NCI-H226 (cell line): Measurements from ENCODE around the gene POU2AF3.
A peak's percentile ranks its signal among the peaks of the same experiment; 100 is the strongest.
"Not testable (repeated sequence)": the region's sequence is repeated elsewhere in the genome, so short reads cannot be mapped to it uniquely, and the experiment has no call there.

Source experiments
- DNase-seq: peaks from one replicate; pipeline ENCODE4 v3.0.0-alpha.2; 2015

POU2AF3 gene

DNA sequence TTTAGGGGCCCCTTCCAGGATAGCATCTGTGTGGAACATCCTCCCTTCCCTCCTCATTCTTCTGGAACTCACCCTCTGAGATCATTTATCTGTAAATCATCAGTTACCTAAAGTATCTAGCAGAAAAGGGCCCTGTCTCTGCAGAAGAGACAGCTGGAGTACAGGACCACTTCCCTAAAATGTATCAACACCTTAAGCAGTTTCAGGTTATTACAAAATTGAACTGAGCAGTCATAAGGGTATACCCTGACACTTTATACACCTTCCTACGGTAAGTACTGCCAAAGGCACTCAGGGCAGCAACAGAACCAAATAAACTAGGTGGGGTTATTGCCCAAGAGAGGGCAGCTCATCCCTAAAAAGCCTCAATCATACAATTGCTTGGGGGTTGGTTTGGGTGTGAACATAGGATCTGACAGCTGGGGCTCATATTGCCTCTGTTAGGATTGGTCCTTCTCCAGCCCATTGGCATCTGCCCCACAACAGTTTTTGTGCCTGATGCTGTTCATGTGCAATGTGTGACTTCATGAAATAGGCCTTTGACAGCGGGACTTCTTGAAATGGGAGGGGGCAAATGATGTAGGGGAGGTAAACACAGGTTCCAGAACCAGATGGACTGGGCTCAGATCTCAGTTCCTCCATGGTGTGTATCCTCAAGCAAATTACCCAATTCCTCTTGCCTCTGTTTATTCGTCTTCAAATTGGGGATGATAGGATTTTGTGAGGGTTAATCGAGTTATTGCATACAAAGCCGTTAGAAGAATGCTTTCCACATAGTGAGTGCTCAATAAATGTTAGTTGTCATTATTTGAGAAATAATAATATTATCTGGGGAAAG, 2.9 kb downstream of the POU2AF3 start:
- DNase-seq: no peak

DNA sequence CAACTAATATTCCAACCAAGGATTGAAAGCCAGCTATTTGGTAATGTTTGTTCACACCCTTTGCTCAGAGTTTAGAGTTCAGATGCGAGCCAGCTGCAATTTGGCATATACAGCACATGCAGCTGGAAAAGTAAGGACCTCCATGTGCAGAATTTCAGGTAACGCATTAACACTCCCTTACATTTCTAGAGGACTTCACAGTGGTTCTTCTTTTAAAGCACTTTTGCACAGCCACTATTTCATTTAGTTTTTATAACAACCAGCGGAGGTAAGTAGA, 3.4 kb downstream of the POU2AF3 start:
- no peak for DNase-seq

DNA sequence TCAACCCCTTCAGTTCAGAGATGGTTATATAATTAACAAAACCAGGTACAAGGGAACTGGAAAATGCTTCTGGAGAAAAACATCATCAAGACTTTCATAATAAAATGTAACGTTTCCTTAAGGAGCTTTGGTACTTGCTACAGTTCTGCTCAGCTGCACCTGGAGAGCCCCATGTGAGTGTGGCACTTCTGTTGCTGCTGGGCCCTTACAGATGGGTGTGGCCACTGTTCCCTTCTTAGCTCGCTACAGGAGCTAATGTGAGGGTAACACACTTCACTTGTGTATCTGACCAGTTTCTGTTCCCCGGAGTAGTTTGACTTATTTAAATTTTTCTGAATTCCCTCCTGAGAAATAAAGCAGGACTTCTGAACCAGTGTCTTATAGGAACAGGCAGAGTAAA, 4.0 kb downstream of the POU2AF3 start:
- DNase-seq: no peak

DNA sequence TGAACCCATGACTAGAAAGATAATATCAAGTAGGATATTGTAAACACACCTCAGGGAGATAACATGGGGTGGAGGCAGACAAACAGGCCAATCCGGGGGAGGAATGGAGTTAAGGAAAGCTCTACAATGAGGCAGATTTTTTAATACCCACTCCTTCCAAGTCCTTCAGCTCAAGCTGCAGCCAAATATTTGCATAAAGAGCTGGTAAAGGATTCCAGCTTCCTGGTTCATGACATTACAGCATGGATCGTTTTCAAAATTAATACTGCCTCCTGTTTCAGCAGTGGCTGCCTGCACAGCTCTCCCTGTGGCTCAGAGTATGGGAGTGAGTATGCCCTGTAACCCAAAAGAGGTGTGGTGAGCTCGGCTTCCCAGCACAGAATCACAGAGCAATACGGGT, 5.1 kb downstream of the POU2AF3 start:
- DNase-seq: peak; percentile 7

DNA sequence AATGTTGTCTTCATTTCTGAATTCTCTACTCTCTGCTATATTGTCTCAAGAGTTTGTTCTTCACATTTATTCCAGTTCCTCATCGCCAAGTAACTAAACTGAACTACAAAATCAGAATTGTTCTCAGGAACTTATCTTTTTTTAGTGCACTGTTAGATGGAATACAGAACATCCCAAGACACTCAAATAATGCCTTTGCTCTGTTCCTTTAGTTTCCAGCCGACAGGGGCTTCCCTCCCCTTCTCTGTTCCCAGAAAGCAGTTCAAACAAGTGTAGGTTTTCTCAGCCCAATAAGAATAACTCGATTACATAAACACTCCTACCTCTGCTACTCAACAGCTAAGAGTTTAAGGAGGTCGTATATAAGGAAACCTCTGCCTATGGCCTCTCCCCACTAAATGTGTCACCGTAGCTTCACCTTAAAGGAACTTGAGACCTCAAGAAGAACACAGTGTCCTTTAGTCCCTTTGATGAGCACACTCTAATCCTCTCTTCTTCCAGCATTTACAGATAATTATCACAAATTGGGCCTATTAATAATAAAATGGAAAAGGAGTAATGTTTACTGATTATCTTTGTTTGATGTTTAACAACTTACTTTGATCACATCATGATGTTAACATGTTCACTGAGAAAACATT, 6.9 kb downstream of the POU2AF3 start:
- DNase-seq: no peak

DNA sequence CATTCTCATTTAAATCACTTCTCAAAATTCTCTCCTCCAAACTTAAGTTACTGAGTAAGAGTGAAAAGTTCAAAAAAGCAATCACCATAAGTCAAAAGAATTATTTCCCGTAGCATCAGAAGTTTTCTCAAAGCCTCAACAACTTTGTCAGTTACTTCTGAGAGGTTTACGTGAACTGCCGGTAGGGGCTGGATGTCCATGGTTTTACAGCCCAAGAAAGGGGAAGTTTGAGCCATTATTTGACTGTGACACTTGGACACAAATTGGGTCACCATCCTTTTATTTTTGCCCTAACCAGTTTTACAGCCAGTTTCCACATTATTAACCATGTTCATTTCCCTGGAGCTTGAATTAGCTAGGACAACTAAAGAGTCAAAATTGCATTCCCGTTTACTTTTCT, 7.5 kb downstream of the POU2AF3 start:
- DNase-seq: no peak

DNA sequence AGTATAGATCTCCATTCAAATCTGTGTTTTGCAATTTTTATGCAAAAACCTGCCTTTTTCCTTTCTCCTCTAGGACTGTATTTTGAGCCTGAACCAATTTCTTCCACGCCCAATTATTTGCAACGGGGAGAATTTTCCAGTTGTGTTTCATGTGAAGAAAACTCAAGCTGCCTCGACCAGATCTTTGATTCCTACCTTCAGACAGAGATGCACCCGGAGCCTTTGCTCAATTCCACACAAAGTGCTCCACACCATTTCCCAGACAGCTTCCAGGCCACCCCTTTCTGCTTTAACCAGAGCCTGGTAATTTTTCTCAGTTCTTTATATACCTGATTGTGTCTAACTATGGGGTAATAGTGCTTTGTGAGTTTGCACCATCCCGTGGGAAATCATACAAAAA, 8.0 kb downstream of the POU2AF3 start:
- DNase-seq: no peak

DNA sequence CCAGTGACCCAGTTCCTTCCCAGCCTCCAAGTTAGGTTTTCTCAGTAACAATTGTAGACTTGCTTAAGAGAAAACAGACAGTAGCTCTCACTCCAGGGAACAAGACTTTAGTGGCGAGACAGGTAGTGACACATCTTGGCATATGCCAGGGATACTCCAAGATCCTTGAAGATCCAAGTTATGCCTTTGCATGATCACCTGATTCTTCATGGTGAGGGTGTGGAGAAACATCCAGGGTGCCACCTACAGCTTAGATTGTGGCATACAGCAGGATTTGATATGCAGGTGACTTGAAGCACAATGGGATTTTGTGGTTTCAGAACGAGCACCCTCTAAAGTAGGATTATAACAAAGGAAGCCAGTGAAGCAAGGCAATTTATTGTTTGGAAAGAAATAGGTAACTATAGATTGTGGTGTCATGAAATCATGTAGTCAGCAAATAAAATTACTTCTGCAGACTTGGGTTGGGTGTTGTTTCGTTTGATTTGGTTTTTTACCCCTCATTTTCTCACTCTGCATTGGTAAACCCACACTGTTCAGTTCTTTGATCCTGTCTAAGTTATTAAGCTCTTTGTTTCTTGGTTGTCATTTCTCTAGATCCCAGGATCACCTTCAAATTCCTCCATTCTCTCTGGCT, 9.2 kb downstream of the POU2AF3 start:
- DNase-seq: no peak

DNA sequence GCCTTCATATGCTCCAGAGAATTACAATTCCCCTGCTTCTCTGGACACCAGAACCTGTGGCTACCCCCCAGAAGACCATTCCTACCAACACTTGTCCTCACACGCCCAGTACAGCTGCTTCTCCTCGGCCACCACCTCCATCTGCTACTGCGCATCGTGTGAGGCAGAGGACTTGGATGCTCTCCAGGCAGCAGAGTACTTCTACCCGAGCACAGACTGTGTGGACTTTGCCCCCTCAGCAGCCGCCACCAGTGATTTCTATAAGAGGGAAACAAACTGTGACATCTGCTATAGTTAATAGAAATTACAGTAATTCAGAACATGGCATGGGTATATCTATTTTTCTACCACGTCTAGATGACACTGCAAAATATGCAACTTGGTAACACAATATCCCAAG, 9.8 kb downstream of the POU2AF3 start:
- DNase-seq: no peak

DNA sequence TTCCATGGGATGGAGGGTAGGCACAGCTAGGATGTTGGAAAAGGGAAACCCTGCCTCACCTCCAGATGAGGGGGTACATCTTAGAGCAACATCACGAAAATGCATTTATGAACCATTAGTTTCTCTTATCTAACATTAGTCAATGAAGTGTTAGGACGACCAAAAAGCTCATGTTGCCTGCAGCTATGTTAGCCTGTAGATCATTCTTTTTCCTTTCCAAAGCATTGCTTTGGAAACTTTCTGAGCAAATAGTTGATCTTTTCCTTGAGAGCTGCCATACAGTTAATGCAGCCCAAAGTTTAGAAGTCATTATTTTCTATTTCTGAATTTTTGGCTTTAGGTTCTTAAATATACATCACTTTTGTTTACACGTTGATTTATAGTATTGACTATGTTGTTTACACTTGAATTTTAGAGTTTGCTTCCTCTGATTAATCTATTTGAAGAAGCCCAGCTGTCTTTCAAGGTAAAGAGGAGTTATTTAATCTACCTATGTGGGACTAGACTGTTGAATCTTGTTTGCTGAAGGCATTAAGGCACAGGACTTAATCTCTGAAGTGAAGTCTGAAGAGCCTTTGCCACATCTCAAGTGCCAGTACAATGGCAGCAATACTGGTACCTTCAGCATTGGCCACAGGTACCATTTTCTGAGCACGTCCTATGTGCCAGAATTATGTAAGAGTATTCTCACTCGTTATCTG, 11.0 kb downstream of the POU2AF3 start:
- no peak for DNase-seq

DNA sequence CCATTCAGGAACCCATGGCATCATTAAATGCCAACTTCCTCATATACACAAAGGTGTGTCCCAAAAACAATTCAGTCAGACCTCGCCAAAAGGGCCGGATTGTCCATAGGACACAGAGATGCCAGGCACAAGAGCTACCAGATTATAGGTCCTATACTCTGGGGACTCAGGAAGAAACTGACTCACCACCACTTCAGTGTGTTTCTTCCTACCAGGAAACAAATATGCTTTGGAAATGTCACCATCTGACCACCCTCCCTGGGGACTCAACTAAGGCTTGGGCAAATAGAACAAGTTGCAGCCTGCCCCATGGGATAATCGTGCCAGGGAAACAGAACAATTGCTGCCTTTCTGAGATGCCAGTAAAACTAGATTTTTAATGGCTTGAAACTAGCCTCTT, 11.7 kb downstream of the POU2AF3 start:
- DNase-seq: no peak

DNA sequence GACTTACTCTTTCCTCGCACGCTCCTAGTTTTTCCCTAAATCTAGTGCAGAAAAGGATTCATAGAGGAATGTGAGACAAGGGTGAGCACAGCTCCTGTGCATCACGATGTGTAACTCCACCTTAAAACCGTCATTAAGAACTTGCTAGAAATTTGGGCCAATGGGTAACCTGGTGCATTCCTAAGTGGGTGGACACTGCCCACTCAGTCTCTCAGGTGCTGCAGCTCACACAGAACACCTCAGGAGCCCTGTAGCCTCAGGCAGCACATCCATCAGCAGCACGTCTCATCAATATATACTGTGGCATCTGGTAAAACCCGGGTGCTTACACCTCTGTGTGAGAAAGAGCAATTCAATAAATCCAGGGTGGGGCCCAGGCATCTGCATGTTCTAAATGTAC, 12.4 kb downstream of the POU2AF3 start:
- DNase-seq: no peak

DNA sequence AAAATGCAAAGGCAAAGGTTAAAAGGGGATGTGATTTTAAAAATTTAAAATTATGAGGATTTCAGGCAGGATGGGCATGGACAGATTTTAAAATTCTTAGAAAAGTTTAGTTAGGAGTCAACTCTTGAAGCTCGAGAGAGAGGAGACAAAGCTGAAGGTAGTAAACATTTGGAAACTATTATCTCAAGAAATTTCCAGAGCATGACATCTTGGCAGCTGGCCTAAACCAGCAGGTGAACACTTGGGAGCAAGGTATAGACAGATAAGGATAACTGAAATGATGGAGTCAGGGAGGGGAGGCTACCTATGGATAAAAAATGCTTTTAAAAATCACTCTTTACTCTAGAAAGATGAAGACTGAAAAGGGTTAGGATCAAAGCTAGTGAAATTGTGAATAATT, 13.7 kb downstream of the POU2AF3 start:
- no peak for DNase-seq

DNA sequence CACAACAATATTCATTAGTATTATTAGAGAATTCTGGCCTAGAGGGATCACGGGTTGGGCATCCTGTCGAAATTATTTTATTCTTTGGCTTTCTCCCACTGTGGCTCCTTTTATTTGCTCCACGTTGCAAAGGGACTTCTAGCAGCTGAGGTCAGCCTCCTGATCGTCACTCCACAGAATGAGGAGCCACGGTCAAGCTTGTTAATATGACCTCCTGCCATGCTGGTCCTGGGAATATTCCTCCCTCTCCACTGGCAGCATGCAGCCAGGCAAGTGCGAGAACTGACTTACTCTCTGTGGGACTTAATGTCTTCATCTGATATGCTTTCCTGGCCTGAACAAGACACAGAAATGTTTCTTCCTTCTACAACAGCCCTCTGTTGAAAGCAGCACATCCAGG, 20.9 kb downstream of the POU2AF3 start:
- no peak for DNase-seq

DNA sequence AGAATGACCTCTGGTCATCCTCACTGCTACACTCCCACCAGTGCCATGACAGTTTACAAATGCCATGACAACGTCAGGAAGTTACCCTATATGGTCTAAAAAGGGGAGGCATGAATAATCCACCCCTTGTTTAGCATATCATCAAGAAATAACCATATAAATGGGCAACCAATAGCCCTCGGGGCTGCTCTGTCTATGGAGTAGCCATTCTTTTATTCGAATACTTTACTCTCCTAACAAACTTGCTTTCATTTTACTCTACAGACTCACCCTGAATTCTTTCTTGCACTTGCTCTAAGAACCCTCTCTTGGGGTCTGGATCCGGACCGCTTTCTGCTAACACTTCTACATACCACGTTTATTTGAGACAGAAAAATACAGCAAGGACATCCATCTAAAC, 21.9 kb downstream of the POU2AF3 start:
- not testable (repeated sequence) for DNase-seq

DNA sequence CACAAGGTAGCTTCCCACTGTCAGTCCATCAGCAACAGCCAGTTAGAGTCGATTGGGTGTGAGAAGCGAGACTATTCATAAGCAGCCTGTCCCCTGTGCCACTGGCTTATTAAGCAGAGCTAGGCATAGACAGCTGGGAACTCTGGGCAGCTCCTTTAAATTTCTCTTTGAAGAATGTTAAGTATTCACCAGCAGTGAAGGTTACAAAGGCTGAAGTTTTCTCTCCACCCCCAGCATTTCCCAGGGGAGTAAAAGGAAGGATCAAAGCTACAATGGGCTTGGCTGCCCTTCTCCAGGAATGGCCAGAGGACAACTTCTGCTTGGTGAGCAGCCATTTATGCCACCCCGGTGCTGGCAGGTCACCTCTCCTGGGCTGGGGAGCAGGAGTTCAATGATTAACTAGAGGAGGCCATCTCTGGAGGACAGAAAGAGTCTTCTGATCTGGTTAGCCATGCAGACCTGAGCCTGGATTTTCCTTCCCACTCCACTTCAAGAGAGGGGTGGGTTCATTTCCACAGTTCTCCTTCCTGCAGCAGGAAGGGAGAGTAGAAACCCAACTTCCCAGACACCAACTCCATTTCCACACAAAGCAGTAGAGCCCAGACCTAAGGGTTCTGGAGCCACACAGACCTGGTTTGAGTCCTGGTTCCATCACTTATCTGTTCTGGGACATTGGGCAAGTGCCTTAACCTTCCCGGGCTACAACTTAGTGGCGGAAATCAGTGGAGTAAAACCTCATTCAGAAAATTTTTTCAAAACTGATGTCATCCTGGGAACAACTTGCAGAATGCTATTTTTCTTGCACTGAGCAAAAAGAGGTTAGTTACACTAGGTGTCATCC, 22.6 kb downstream of the POU2AF3 start:
- DNase-seq: no peak

DNA sequence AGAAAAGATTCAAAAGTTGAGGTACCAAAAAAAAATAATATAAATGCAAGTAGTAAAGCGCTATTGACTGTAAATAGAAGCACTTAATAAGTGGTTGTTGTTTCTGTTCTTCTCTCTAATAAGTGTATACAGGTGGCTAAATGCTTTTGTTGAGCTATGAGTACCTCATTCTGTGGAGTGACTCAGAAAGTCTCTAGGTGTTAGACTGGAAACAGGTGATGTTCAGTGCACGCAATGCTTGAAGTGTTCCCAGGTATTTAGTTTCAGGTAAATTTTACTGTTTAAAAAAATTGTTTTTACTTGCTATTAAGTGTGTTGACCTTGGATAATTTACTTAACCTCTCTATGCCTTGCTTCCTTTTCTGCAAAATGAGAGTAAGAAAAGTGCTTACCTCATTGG, 24.2 kb downstream of the POU2AF3 start:
- DNase-seq: no peak

DNA sequence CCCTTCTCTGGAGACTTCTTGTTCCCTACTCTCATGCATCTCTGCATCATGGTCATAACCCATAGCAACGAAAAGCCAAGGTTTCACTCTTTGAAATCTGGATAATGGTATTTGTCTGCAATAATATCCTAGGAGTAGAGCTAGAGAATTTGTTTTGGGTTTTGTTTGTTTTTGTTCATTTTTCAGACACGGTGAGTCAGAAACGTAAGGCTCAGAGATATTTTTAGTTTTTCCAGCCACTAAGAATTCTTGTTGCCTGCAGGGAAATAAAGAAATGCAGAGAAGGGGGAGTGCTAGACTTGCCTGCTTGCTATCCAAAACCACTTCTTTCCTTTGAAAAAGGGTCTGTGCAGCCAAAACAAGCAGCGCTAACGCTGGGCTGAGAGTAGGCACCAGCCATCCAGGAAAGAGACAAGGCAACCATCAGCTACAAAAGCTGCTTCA, 26.0 kb downstream of the POU2AF3 start:
- no peak for DNase-seq

DNA sequence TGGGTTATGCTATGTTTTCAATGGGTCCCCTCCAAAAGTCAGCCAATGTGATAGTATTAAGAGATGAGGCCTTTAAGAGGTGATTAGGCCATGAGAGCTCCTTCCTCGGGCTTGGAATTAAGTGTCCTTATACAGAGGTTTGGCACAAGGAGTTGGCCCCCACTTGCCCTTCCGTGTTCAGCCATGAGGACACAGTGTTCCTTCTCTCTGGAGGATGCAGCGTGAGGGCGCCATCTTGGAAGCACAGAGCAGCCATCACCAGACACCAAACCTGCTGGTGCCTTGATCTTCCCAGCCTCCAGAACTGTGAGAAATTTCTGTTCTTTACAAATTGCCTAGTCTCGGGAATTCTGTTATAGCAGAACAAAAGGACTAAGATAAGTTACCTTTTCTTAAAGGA, 26.9 kb downstream of the POU2AF3 start:
- DNase-seq: no peak

DNA sequence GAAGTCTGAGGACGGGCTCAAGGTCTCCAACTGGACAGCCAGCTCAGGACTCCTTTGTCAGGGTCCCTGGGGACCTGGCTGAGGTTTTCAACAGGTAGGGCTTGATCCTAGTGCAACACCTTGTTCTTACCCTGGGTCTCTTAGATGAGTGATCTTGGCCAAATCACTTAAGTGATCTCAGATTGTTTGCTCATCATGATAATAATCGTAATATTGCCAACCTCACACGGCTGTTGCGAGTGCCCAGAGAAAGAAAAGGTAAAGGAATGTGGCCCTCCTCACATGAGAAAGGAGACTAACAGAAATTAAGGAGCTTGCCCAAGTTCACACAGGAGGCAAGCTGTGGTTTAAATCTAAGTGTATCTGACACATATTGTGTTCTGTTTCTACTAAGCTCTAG, 28.5 kb downstream of the POU2AF3 start:
- DNase-seq: no peak

DNA sequence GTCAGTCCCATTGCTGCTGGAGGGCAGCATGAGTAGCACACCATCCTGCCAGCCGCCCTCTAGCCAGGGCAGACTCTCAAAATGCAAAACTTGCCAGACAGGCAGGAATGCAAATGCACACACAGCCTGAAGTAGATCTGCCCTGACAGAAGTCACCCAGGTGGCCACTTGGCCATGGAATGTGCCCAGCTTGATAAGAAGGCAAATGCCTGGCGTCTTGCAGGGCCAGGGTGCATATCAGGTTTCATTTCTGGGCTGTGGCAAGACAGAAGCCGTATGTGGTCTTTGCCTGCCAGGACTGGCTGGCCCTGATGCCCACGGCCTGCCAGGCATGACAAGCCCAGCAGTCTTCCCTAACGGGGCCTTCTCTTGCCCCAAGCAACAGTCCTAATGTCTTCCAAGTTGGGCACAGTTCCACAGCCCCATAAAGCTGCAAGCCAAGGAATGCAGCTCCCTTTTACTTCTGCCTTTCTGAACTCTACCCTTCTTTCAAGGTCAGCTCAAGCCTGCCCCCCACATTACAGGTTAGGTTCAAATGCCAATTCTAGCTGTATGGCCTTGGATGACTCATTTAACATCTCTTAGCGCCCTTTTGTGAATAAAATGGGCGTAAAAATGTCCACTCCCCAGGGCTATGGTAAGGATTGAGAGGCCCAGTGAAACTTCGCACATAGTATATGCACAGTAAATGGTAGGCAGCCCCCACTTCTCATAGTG, 29.7 kb downstream of the POU2AF3 start:
- DNase-seq: no peak
